MCF 10A (cell line): ENCODE data around the gene DPP6. TPM values are rescaled to one million over a fixed set of nuclear protein-coding genes. Genes with fewer than 3 reads are reported as not detected.
A peak's percentile ranks its signal among the peaks of the same experiment; 100 is the strongest.

Experiments used
- BruUV-seq: library from RNA; stranded (reverse); fragments of 400-500 nt; replicated peaks from 2 replicates; lab custom pipeline; 2021; lab: Mats Ljungman, UMichigan
- CTCF ChIA-PET: fragments of 300-600 bp; sonication (Branson Sonifier 250); formaldehyde crosslinking; extraction: SDS; loops from one replicate; lab custom pipeline; 2021; ENCODE audit warnings: antibody characterized with exemption, inconsistent platforms; lab: Yijun Ruan, JAX
- POLR2A ChIA-PET: fragments of 300-600, 350-650 bp; sonication (Branson Sonifier 250); formaldehyde crosslinking; extraction: SDS; loops from one replicate; lab custom pipeline; 2020; ENCODE audit warnings: antibody characterized with exemption, inconsistent platforms; lab: Yijun Ruan, JAX
- DNase-seq: peaks from one replicate; pipeline ENCODE4 v3.0.0-alpha.2; 2018; ENCODE audit not compliant: unreplicated experiment
- H3K27ac Mint-ChIP-seq: one replicate; pipeline ENCODE4 v1.8.0; 2022; ENCODE audit warnings: mild to moderate bottlenecking, low read depth, mixed read lengths; ENCODE audit not compliant: unreplicated experiment
- H3K27me3 Mint-ChIP-seq: one replicate; pipeline ENCODE4 v1.8.0; 2022; ENCODE audit warnings: mixed read lengths; ENCODE audit not compliant: insufficient read depth, unreplicated experiment
- H3K36me3 Mint-ChIP-seq: one replicate; pipeline ENCODE4 v1.8.0; 2022; ENCODE audit warnings: mild to moderate bottlenecking, moderate library complexity, mixed read lengths; ENCODE audit not compliant: insufficient read depth, unreplicated experiment
- H3K4me1 Mint-ChIP-seq: one replicate; pipeline ENCODE4 v1.8.0; 2022; ENCODE audit warnings: mixed read lengths; ENCODE audit not compliant: insufficient read depth, unreplicated experiment
- H3K4me3 Mint-ChIP-seq: one replicate; pipeline ENCODE4 v1.8.0; 2022; ENCODE audit warnings: mild to moderate bottlenecking, moderate library complexity, mixed read lengths; ENCODE audit not compliant: unreplicated experiment
- H3K9me3 Mint-ChIP-seq: one replicate; pipeline ENCODE4 v1.8.0; 2022; ENCODE audit warnings: mixed read lengths; ENCODE audit not compliant: unreplicated experiment
- intact Hi-C: fragments of 100-400 bp; cut with micrococcal nuclease; formaldehyde crosslinking; loops from 2 replicates; pipeline ENCODE4 v1.14.1; 2022
- total RNA-seq: library from RNA; stranded (reverse); gene quantifications from 2 replicates; pipeline ENCODE4 v1.2.3, GENCODE V29; 2022
- TF ChIP-seq, protein P1 (sequence below): fragments of 200-600 bp; IDR thresholded peaks from one replicate; pipeline ENCODE4 v1.8.0; 2022; ENCODE audit warnings: antibody characterized with exemption, mild to moderate bottlenecking; ENCODE audit not compliant: unreplicated experiment

Gene DPP6
- total RNA-seq, 1 experiment from 2014 or later = not detected

- intact Hi-C loops = no loop called here
- DNase-seq = no peak
- no TSS peak for BruUV-seq
- Mint-ChIP-seq H3K27me3 (peaks cover 58% of the 10 kb centered on the region), H3K4me1 (no peaks in the 10 kb centered on the region), H3K27ac (no peak overlapping the region), H3K9me3 (no peaks in the 10 kb centered on the region), H3K4me3 (no peak overlapping the region), H3K36me3 (no peaks in the 10 kb centered on the region)
- CTCF ChIA-PET = interaction anchor here (1.7 kb wide), 1 partner anchor 73 kb away, joined by 4 read pairs; no protein-coding TSS in a partner anchor
- POLR2A ChIA-PET = interaction anchor here (1.1 kb wide), 1 partner anchor 37 kb away, joined by 4 read pairs; no protein-coding TSS in a partner anchor
- TF ChIP-seq, protein P1, sequence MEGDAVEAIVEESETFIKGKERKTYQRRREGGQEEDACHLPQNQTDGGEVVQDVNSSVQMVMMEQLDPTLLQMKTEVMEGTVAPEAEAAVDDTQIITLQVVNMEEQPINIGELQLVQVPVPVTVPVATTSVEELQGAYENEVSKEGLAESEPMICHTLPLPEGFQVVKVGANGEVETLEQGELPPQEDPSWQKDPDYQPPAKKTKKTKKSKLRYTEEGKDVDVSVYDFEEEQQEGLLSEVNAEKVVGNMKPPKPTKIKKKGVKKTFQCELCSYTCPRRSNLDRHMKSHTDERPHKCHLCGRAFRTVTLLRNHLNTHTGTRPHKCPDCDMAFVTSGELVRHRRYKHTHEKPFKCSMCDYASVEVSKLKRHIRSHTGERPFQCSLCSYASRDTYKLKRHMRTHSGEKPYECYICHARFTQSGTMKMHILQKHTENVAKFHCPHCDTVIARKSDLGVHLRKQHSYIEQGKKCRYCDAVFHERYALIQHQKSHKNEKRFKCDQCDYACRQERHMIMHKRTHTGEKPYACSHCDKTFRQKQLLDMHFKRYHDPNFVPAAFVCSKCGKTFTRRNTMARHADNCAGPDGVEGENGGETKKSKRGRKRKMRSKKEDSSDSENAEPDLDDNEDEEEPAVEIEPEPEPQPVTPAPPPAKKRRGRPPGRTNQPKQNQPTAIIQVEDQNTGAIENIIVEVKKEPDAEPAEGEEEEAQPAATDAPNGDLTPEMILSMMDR = no peak
Observed at GRCh38 chr7:154841731-154842331, 789.6 kb downstream of the DPP6 start.

GRCh38 chr7:154842591-154842990 is 790.4 kb downstream of the DPP6 start:
- Mint-ChIP-seq H3K4me1 (no peaks in the 10 kb centered on the region), H3K9me3 (peaks cover 2% of the 10 kb centered on the region), H3K36me3 (no peaks in the 10 kb centered on the region), H3K27me3 (peaks cover 60% of the 10 kb centered on the region), H3K27ac (no peak overlapping the region), H3K4me3 (no peak overlapping the region)
- ChIA-PET CTCF (interaction anchor here (1.7 kb wide), 1 partner anchor 72 kb away, joined by 4 read pairs; no protein-coding TSS in a partner anchor), POLR2A (interaction anchor here (1.1 kb wide), 1 partner anchor 38 kb away, joined by 4 read pairs; no protein-coding TSS in a partner anchor)
- TF ChIP-seq, protein P1 = no peak
- intact Hi-C loops = no loop called here
- DNase-seq = peak; percentile 11
- no TSS peak for BruUV-seq

- no TSS peak for BruUV-seq
- no peak overlapping the region for H3K27ac Mint-ChIP-seq
- no peak for DNase-seq
- no peak overlapping the region for H3K4me3 Mint-ChIP-seq
- H3K27me3 Mint-ChIP-seq = peaks cover 60% of the 10 kb centered on the region
- H3K9me3 Mint-ChIP-seq = peaks cover 8% of the 10 kb centered on the region
- POLR2A ChIA-PET = no interaction called here
- TF ChIP-seq, protein P1 = no peak
- H3K4me1 Mint-ChIP-seq = no peaks in the 10 kb centered on the region
- H3K36me3 Mint-ChIP-seq = no peaks in the 10 kb centered on the region
- CTCF ChIA-PET = interaction anchor here (0.6 to 1.0 kb wide), 3 partner anchors 12 to 175 kb away, joined by 3 read pairs; no protein-coding TSS in a partner anchor
- intact Hi-C loops = no loop called here
Observed at GRCh38 chr7:154843670-154844237, 791.6 kb downstream of the DPP6 start.

DNA sequence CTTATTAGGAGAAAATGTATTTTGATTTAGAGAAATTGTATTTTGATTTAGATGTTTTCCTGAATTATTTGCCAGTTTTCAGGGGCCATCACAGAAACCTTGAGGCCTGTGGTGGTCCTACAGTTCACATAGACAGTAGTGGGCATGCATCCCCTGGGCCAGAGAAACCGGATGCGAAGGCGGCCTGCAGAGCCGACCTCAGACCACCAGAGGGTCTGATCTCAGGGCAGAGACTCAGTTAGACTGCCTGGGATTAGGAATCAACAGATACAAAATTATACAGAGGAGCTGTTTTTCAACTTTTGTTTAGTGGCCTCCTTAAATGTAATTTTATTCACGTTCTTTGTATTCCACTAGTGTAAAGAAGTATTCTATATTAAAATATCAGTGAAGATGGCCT is 792.3 kb downstream of the DPP6 start:
- ChIA-PET CTCF (interaction anchor here (0.7 kb wide), 1 partner anchor 910 kb away, joined by 4 read pairs; no protein-coding TSS in a partner anchor), POLR2A (no interaction called here)
- intact Hi-C loops = no loop called here
- DNase-seq = no peak
- no peaks in the 10 kb centered on the region for H3K36me3 Mint-ChIP-seq
- peaks cover 8% of the 10 kb centered on the region for H3K9me3 Mint-ChIP-seq
- peaks cover 60% of the 10 kb centered on the region for H3K27me3 Mint-ChIP-seq
- H3K4me1 Mint-ChIP-seq = no peaks in the 10 kb centered on the region
- BruUV-seq = no TSS peak
- H3K4me3 Mint-ChIP-seq = no peak overlapping the region
- TF ChIP-seq, protein P1 = no peak
- H3K27ac Mint-ChIP-seq = no peak overlapping the region
